K562 (cell line): ENCODE measurements around the gene KRT14. TPM values are rescaled to one million over a fixed set of nuclear protein-coding genes. Genes with fewer than 3 reads are reported as not detected.
A peak's percentile ranks its signal among the peaks of the same experiment; 100 is the strongest.

Source experiments
- HDGF ChIP-seq: fragments of 450-650 bp; IDR thresholded peaks from 2 replicates; pipeline ENCODE4 v1.6.1; 2016
- POLR3G ChIP-seq: IDR thresholded peaks from 2 replicates; pipeline ENCODE4 v1.6.1; 2011; ENCODE audit not compliant: insufficient read length, insufficient replicate concordance; ENCODE audit errors: extremely low read depth
- SIN3A ChIP-seq, 2 experiments: fragments of 150-350 bp in 1 of 2; IDR thresholded peaks; 2 replicates each; pipeline ENCODE4 v1.6.1; 2011 to 2016; ENCODE audit warnings: borderline replicate concordance in 2 of 2, low read depth in 2 of 2, low read length in 2 of 2, mild to moderate bottlenecking in 2 of 2, moderate library complexity in 2 of 2; ENCODE audit not compliant: control insufficient read depth in 1 of 2
- SMARCE1 ChIP-seq: fragments of 450-650 bp; IDR thresholded peaks from 2 replicates; pipeline ENCODE4 v1.7.1; 2016; ENCODE audit warnings: mild to moderate bottlenecking
- ZNF263 ChIP-seq: sonication (generic); formaldehyde crosslinking; IDR thresholded peaks from 2 replicates; pipeline ENCODE4 v1.8.0; 2022; ENCODE audit warnings: mild to moderate bottlenecking, missing genetic modification reagents, borderline replicate concordance
- ZNF586 ChIP-seq: fragments of 450-650 bp; formaldehyde crosslinking; conservative IDR thresholded peaks from 2 replicates; pipeline ENCODE4 v1.4.0; 2020; ENCODE audit warnings: mild to moderate bottlenecking, moderate library complexity
- ZNF766 ChIP-seq: fragments of 200-800 bp; sonication (Bioruptor generic); conservative IDR thresholded peaks from 2 replicates; pipeline ENCODE4 v1.6.1; 2016; ENCODE audit warnings: missing genetic modification characterization, missing compliant biosample characterization
- polyA plus RNA-seq, 8 experiments: library from polyadenylated mRNA; depleted of rRNA in 4 of 8; stranded (reverse) in 5 of 8; unstranded in 3 of 8; fragments of >200 nt; fragmentation: Nextera tagmentation in 2 of 8; fragmentation: Illumina TruSeq in 1 of 8; extraction: Ambion mirVana in 2 of 8; extraction: Trizol in 1 of 8; gene quantifications; 2 replicates each; pipeline versions ENCODE4 v1.2.1 to v1.2.3, GENCODE V29; 2011 to 2014; ENCODE audit warnings: inconsistent platforms in 1 of 8, missing spikeins in 1 of 8
- total RNA-seq, 7 experiments: library from RNA; depleted of rRNA in 6 of 7; stranded (reverse); fragments of >200 nt in 6 of 7; fragmentation: Illumina TruSeq in 2 of 7; extraction: Trizol in 2 of 7; gene quantifications; 2 replicates each; pipeline versions ENCODE4 v1.2.1 to v1.2.3, GENCODE V29; 2011 to 2021; ENCODE audit warnings: low replicate concordance in 1 of 7
- TF ChIP-seq, protein P1 (sequence below), 2 experiments: fragments of 450-650 bp in 1 of 2; sonication (generic) in 1 of 2; formaldehyde crosslinking in 1 of 2; IDR thresholded peaks; 2 replicates each; pipeline versions ENCODE4 v1.7.1 to v1.9.0; 2016 to 2022; ENCODE audit warnings: inconsistent platforms in 1 of 2, mild to moderate bottlenecking in 1 of 2, missing genetic modification reagents in 1 of 2
- TF ChIP-seq, protein P2 (sequence below): fragments of 450-650 bp; formaldehyde crosslinking; IDR thresholded peaks from 2 replicates; pipeline ENCODE4 v1.4.0; 2022; ENCODE audit warnings: mild to moderate bottlenecking, moderate library complexity
- TF ChIP-seq, protein P3 (sequence below): IDR thresholded peaks from 2 replicates; pipeline ENCODE4 v1.6.1; 2011; ENCODE audit warnings: borderline replicate concordance, low read depth, mild to moderate bottlenecking, moderate library complexity, low read length; ENCODE audit not compliant: insufficient read depth, poor library complexity, severe bottlenecking
- TF ChIP-seq, protein P4 (sequence below), 3 experiments: IDR thresholded peaks in 2 of 3; conservative IDR thresholded peaks in 1 of 3; 2 replicates each; pipeline ENCODE4 v1.5.1; 2011 to 2012; ENCODE audit warnings: low read length in 3 of 3, mild to moderate bottlenecking in 3 of 3, control low read depth in 2 of 3, improper control_type of control experiment in 1 of 3, inconsistent platforms in 1 of 3, low read depth in 1 of 3, mixed read lengths in 1 of 3, moderate library complexity in 1 of 3; ENCODE audit not compliant: insufficient read depth in 2 of 3

Gene KRT14
- total and polyA plus RNA-seq, 9 of the 15 experiments (the other 6 are each of a cell fraction or from before 2014, with no cell fraction given), result 0.22 TPM; not detected in 8

DNA sequence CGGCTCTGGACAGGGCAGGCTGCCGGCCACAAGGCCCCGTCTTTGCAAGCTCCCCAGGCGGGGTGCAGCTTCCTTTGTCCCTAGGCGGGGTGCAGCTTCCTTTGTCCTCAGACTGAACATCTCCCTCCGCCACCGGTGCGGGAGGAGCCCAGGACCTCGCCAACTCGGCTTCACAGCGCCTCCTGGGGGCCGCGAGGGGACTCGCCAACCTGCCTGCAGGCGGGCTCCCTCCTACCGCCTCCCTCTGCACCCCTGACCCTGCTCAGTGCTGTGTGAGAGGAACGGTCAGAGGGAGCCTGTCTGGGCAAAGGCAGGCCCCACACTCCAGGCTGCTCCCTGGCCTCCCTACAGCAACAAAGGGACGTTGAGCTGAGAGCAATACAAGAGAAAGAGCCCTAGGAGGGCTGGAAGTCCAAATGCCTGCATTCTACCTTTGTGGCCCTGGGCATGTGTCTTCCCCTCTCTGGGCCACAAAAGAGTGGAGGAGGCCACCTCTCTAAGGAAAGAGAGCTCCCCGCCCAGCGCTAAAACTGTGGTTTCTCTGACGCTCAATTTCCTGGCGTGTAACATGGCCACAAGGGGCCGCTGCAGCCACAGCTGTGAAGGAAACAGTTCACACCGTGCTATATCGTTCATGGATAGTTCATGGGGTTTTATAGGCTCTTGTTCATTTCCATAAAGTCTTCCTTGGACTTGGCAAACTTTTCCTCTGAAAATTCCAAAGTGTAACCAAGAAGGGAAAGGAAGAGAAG lies 37.7 kb downstream of the KRT14 start (continued):
- TF ChIP-seq, protein P1, sequence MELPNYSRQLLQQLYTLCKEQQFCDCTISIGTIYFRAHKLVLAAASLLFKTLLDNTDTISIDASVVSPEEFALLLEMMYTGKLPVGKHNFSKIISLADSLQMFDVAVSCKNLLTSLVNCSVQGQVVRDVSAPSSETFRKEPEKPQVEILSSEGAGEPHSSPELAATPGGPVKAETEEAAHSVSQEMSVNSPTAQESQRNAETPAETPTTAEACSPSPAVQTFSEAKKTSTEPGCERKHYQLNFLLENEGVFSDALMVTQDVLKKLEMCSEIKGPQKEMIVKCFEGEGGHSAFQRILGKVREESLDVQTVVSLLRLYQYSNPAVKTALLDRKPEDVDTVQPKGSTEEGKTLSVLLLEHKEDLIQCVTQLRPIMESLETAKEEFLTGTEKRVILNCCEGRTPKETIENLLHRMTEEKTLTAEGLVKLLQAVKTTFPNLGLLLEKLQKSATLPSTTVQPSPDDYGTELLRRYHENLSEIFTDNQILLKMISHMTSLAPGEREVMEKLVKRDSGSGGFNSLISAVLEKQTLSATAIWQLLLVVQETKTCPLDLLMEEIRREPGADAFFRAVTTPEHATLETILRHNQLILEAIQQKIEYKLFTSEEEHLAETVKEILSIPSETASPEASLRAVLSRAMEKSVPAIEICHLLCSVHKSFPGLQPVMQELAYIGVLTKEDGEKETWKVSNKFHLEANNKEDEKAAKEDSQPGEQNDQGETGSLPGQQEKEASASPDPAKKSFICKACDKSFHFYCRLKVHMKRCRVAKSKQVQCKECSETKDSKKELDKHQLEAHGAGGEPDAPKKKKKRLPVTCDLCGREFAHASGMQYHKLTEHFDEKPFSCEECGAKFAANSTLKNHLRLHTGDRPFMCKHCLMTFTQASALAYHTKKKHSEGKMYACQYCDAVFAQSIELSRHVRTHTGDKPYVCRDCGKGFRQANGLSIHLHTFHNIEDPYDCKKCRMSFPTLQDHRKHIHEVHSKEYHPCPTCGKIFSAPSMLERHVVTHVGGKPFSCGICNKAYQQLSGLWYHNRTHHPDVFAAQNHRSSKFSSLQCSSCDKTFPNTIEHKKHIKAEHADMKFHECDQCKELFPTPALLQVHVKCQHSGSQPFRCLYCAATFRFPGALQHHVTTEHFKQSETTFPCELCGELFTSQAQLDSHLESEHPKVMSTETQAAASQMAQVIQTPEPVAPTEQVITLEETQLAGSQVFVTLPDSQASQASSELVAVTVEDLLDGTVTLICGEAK (IDR thresholded peaks at IDR 0.05), result 0 out of 2 replicates have a peak, but pooled peaks have one; percentile 11
- TF ChIP-seq, protein P1 (CRISPR knock-in tag; IDR thresholded peaks at IDR 0.05), result no peak
- TF ChIP-seq, protein P2, sequence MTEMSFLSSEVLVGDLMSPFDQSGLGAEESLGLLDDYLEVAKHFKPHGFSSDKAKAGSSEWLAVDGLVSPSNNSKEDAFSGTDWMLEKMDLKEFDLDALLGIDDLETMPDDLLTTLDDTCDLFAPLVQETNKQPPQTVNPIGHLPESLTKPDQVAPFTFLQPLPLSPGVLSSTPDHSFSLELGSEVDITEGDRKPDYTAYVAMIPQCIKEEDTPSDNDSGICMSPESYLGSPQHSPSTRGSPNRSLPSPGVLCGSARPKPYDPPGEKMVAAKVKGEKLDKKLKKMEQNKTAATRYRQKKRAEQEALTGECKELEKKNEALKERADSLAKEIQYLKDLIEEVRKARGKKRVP (CRISPR knock-in tag), result no peak
- TF ChIP-seq, protein P3, sequence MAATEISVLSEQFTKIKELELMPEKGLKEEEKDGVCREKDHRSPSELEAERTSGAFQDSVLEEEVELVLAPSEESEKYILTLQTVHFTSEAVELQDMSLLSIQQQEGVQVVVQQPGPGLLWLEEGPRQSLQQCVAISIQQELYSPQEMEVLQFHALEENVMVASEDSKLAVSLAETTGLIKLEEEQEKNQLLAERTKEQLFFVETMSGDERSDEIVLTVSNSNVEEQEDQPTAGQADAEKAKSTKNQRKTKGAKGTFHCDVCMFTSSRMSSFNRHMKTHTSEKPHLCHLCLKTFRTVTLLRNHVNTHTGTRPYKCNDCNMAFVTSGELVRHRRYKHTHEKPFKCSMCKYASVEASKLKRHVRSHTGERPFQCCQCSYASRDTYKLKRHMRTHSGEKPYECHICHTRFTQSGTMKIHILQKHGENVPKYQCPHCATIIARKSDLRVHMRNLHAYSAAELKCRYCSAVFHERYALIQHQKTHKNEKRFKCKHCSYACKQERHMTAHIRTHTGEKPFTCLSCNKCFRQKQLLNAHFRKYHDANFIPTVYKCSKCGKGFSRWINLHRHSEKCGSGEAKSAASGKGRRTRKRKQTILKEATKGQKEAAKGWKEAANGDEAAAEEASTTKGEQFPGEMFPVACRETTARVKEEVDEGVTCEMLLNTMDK, result peak; percentile 63
- TF ChIP-seq ZNF766, result peak; percentile 88
- peak in 1 of 2 experiments; percentile 24; a peak in 1 of 4 replicates for TF ChIP-seq SIN3A (IDR thresholded peaks at IDR 0.05; ENCODE audit: borderline replicate concordance in 2 of 2, control insufficient read depth in 1 of 2, low read depth in 2 of 2, low read length in 2 of 2)
- peak; percentile 63; the same call in 1 of the 2 replicates for TF ChIP-seq ZNF263 (CRISPR knock-in tag)
- TF ChIP-seq, protein P4, sequence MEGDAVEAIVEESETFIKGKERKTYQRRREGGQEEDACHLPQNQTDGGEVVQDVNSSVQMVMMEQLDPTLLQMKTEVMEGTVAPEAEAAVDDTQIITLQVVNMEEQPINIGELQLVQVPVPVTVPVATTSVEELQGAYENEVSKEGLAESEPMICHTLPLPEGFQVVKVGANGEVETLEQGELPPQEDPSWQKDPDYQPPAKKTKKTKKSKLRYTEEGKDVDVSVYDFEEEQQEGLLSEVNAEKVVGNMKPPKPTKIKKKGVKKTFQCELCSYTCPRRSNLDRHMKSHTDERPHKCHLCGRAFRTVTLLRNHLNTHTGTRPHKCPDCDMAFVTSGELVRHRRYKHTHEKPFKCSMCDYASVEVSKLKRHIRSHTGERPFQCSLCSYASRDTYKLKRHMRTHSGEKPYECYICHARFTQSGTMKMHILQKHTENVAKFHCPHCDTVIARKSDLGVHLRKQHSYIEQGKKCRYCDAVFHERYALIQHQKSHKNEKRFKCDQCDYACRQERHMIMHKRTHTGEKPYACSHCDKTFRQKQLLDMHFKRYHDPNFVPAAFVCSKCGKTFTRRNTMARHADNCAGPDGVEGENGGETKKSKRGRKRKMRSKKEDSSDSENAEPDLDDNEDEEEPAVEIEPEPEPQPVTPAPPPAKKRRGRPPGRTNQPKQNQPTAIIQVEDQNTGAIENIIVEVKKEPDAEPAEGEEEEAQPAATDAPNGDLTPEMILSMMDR (IDR thresholded peaks at IDR 0.05 in 2 of 3, conservative IDR thresholded peaks at IDR 0.05 in 1 of 3; ENCODE audit: insufficient read depth in 2 of 3, low read depth in 1 of 3, low read length in 3 of 3), result peak; percentile 93 to 95 (median 95); a peak in 5 of 6 replicates
- TF ChIP-seq SMARCE1, result 0 out of 2 replicates have a peak, but pooled peaks have one; percentile 5
- no peak for TF ChIP-seq ZNF586
- 0 out of 2 replicates have a peak, but pooled peaks have one; percentile 35 for TF ChIP-seq HDGF
- TF ChIP-seq POLR3G, result no peak
